ENCODE measurements around the gene PPP2R5E. TPM values are rescaled to one million over a fixed set of nuclear protein-coding genes. Genes with fewer than 3 reads are reported as not detected.

The PPP2R5E gene
- total RNA-seq, 2 experiments from 2014 or later: 12.5 to 47.8 TPM

DNA sequence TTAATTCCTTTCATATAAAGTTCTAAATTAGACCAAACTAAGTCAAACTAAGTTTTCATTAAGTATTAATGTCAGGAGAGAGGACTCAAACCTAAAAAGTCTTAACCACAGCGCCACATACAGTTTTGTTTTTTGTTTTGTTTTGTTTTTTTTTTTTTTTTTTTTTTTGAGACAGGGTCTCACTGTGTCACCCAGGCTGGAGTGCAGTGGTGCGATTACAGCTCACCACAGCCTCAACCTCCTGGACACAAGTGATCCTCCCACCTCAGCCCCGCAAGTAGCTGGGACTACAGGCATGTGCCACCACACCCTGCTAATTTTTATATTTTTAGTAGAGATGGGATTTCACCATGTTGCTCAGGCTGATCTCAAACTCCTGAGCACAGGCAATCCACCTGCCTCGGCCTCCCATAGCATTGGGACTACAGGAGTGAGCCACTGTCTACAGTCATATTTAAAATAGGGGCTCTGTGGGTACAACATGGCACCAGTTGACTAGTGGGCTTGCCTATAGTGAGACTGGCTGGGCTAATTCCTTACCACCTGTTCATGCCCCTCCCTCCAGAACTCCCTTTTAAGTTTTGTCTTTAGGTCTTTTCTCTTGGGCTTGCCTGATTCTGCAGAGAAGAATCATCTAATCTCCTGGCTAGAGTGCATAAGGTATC lies 110.2 kb downstream of the PPP2R5E start:
- Histone ChIP-seq H3K79me2 (ENCODE audit: insufficient read depth, low read depth, low read length) (peaks cover 34% of the 10 kb centered on the region; the same call in 1 of the 2 replicates), H3K9me3 (ENCODE audit: low read length) (no peaks in the 10 kb centered on the region), H3K4me3 (ENCODE audit: low read depth, low read length, poor library complexity, severe bottlenecking) (no peak overlapping the region), H2AFZ (ENCODE audit: low read length) (no peak overlapping the region), H3K36me3 (ENCODE audit: insufficient read depth, low read length) (no peaks in the 10 kb centered on the region), H3K4me2 (ENCODE audit: low read length) (no peak overlapping the region), H4K20me1 (ENCODE audit: insufficient read depth, low read length) (no peaks in the 10 kb centered on the region), H3K9me2 (ENCODE audit: insufficient read depth, low read length) (no peaks in the 10 kb centered on the region), H3K4me1 (ENCODE audit: insufficient read depth, low read length, poor library complexity, severe bottlenecking) (peaks cover 34% of the 10 kb centered on the region), H3K27ac (ENCODE audit: low read depth, low read length, poor library complexity, severe bottlenecking) (no peak overlapping the region)
- no peak for DNase-seq (ENCODE audit: low spot score)
- intact Hi-C loops (cut with micrococcal nuclease; ENCODE audit: unreplicated experiment): no loop called here
- TF ChIP-seq EZH2phosphoT487 (IDR thresholded peaks at IDR 0.05; ENCODE audit: borderline replicate concordance, low read depth, low read length): no peak
- TF ChIP-seq, protein P1, sequence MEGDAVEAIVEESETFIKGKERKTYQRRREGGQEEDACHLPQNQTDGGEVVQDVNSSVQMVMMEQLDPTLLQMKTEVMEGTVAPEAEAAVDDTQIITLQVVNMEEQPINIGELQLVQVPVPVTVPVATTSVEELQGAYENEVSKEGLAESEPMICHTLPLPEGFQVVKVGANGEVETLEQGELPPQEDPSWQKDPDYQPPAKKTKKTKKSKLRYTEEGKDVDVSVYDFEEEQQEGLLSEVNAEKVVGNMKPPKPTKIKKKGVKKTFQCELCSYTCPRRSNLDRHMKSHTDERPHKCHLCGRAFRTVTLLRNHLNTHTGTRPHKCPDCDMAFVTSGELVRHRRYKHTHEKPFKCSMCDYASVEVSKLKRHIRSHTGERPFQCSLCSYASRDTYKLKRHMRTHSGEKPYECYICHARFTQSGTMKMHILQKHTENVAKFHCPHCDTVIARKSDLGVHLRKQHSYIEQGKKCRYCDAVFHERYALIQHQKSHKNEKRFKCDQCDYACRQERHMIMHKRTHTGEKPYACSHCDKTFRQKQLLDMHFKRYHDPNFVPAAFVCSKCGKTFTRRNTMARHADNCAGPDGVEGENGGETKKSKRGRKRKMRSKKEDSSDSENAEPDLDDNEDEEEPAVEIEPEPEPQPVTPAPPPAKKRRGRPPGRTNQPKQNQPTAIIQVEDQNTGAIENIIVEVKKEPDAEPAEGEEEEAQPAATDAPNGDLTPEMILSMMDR (conservative IDR thresholded peaks at IDR 0.05; ENCODE audit: low read length): no peak
- ChIA-PET CTCF (ENCODE audit: unreplicated experiment) (no interaction called here), POLR2A (interaction anchor here (0.6 to 1.0 kb wide), 4 partner anchors 39 to 1128 kb away, joined by 3 to 4 read pairs (median 4); partner anchors contain the start of gene WDR89)
- no TSS peak for BruUV-seq (replicated peaks)

DNA sequence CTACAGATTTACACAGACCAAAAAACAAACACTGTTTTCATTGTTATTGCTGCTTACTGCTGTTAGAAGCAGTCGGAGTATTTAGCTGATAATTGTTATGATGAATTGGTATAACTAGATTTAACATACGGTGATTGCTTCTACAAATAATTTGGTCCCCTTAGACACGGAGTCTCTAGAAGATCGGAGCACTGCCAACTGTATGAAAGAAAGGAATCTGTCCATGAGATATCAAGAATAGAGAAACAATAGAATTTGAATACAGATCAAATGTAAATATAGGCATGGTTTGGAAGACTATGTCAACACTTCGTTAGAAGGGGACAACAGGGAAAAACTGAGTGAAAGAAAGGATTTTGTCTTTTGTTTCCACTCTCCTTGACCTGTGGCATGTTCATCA lies 110.9 kb downstream of the PPP2R5E start:
- POLR2A ChIA-PET: interaction anchor here (0.6 to 1.0 kb wide), 4 partner anchors 38 to 210 kb away, joined by 3 to 4 read pairs (median 4); partner anchors contain the start of gene WDR89
- no TSS peak for BruUV-seq (replicated peaks)
- H3K79me2 ChIP-seq (ENCODE audit: insufficient read depth, low read depth, low read length): peaks cover 33% of the 10 kb centered on the region; the same call in 1 of the 2 replicates

More for the DNA sequence above, 110.9 kb downstream of the PPP2R5E start:
- Histone ChIP-seq H3K27ac (ENCODE audit: low read depth, low read length, poor library complexity, severe bottlenecking) (no peak overlapping the region), H4K20me1 (ENCODE audit: insufficient read depth, low read length) (no peaks in the 10 kb centered on the region), H3K4me1 (ENCODE audit: insufficient read depth, low read length, poor library complexity, severe bottlenecking) (peaks cover 33% of the 10 kb centered on the region), H3K4me2 (ENCODE audit: low read length) (no peak overlapping the region), H3K4me3 (ENCODE audit: low read depth, low read length, poor library complexity, severe bottlenecking) (no peak overlapping the region), H2AFZ (ENCODE audit: low read length) (no peak overlapping the region), H3K9me3 (ENCODE audit: low read length) (no peaks in the 10 kb centered on the region), H3K36me3 (ENCODE audit: insufficient read depth, low read length) (no peaks in the 10 kb centered on the region), H3K9me2 (ENCODE audit: insufficient read depth, low read length) (no peaks in the 10 kb centered on the region)
- CTCF ChIA-PET (ENCODE audit: unreplicated experiment): no interaction called here
- DNase-seq (ENCODE audit: low spot score): no peak
- intact Hi-C loops (cut with micrococcal nuclease; ENCODE audit: unreplicated experiment): no loop called here
- no peak for TF ChIP-seq EZH2phosphoT487 (IDR thresholded peaks at IDR 0.05; ENCODE audit: borderline replicate concordance, low read depth, low read length)
- TF ChIP-seq, protein P1 (conservative IDR thresholded peaks at IDR 0.05; ENCODE audit: low read length): no peak

Data from OCI-LY7 (cell line).